Psoas muscle (tissue), 8 donors: ENCODE measurements around the gene NLRC5. TPM values are rescaled to one million over a fixed set of nuclear protein-coding genes. Genes with fewer than 3 reads are reported as not detected.

ENCODE experiments used
- ATAC-seq, 4 donors: fragments of 200-7000 bp; cut with Tn5 transposase; one replicate each; pipeline ENCODE4 v1.9.1; 2020; ENCODE audit warnings: moderate library complexity in 3 of 4, mild to moderate bottlenecking in 2 of 4
- DNase-seq, 2 donors: peaks; one replicate each; pipeline ENCODE4 v3.0.0-alpha.2; 2020
- H3K27ac ChIP-seq: fragments of 200-600 bp; one replicate; pipeline ENCODE4 v1.8.0; 2022
- H3K27me3 ChIP-seq, 3 donors: fragments of 200-600 bp in 1 of 3; one replicate each; pipeline versions ENCODE4 v1.6.1 to v1.8.0; 2013 to 2022; ENCODE audit warnings: low read length in 2 of 3, mild to moderate bottlenecking in 2 of 3, moderate library complexity in 1 of 3; ENCODE audit not compliant: insufficient read depth in 3 of 3
- H3K36me3 ChIP-seq, 2 donors: fragments of 200-600 bp in 1 of 2; one replicate each; pipeline versions ENCODE4 v1.6.1 to v1.8.0; 2013 to 2022; ENCODE audit warnings: low read depth in 1 of 2, mild to moderate bottlenecking in 1 of 2, moderate library complexity in 1 of 2; ENCODE audit not compliant: insufficient read depth in 1 of 2
- H3K4me1 ChIP-seq: fragments of 200-600 bp; one replicate; pipeline ENCODE4 v1.8.0; 2022
- H3K4me3 ChIP-seq: fragments of 200-600 bp; one replicate; pipeline ENCODE4 v1.8.0; 2022; ENCODE audit warnings: mild to moderate bottlenecking
- H3K9me3 ChIP-seq: fragments of 200-600 bp; one replicate; pipeline ENCODE4 v1.8.0; 2022
- CTCF ChIP-seq: fragments of 200-600 bp; IDR thresholded peaks from one replicate; pipeline ENCODE4 v1.8.0; 2022; ENCODE audit warnings: antibody characterized with exemption
- WGBS, 3 donors: extraction: QIAGEN DNeasy Blood & Tissue Kit; methylation state at CpG; one replicate each; pipeline versions ENCODE4 v1.1.6 to v1.1.7; 2013; 5-methylcytosine and 5-hydroxymethylcytosine counted together
- intact Hi-C, 2 donors: fragments of 100-400 bp; cut with DNase I; formaldehyde crosslinking; loops; one replicate each; pipeline versions ENCODE4 v1.11.0 to v1.14.2; 2022
- polyA plus RNA-seq, 3 donors: library from polyadenylated mRNA; stranded (reverse); fragments of 200-250 nt; gene quantifications; one replicate each; pipeline ENCODE4 v1.2.3, GENCODE V29; 2013
- total RNA-seq, 4 donors: library from RNA; stranded (reverse); fragmentation: NEBNext Ultra II Directional in 2 of 4; extraction: Animal tissue kit (Norgen Biotek cat#: 25700) in 2 of 4; gene quantifications; one replicate each; pipeline versions ENCODE4 v1.2.1 to v1.2.4, GENCODE V29; 2021 to 2023
- donor health status: healthy with polysubstance abuse.
- donor health status: DM: no; HTN: no; CAD: no; lungs with moderate emphysema.
- donor health status: Bipolar disorder and iron deficiency.
- donor health status: healthy.
- donor health status: DM: yes; HTN: yes; CAD: no.
- donor health status: DM: no; HTN: no; CAD: no.
- donor health status: DM: no; HTN: no; CAD: no.
- donor health status: DM: yes; HTN: yes; CAD: no.

The NLRC5 gene
- total and polyA plus RNA-seq, 7 donors: 2.3 to 13.6 (median 6.4) TPM

GRCh38 chr16:57092786-57093411, 103.5 kb downstream of the NLRC5 start:
- TF ChIP-seq CTCF: peak; percentile 62
- DNase-seq (peak; percentile 55 to 76), ATAC-seq (peak; percentile 64 to 80 (median 69))
- H3K9me3 ChIP-seq: no peaks in the 10 kb centered on the region
- intact Hi-C loops: loop anchor here in 1 of 2 donors (10.0 kb wide), 1 partner anchor 52 kb away; no protein-coding TSS in a partner anchor
- no peaks in the 10 kb centered on the region for H3K36me3 ChIP-seq
- WGBS, 3 donors: 0 to 2% (median 0%) methylated on average over 15 to 53 of the region's 53 CpGs
- no peaks in the 10 kb centered on the region for H3K27me3 ChIP-seq
- peaks cover 5% of the 10 kb centered on the region for H3K4me1 ChIP-seq
- peak overlapping the region; percentile 75 for H3K27ac ChIP-seq
- H3K4me3 ChIP-seq: peak overlapping the region; percentile 81

- H3K9me3 ChIP-seq: no peaks in the 10 kb centered on the region
- ATAC-seq: no peak
- H3K36me3 ChIP-seq: no peaks in the 10 kb centered on the region
- no peaks in the 10 kb centered on the region for H3K27me3 ChIP-seq
- peaks cover 5% of the 10 kb centered on the region for H3K4me1 ChIP-seq
- H3K27ac ChIP-seq: no peak overlapping the region
- intact Hi-C loops: loop anchor here in 1 of 2 donors (10.0 kb wide), 1 partner anchor 51 kb away; no protein-coding TSS in a partner anchor
- TF ChIP-seq CTCF: no peak
- 63 to 76% (median 73%) methylated on average over 18 of the region's 18 CpGs for WGBS, 3 donors
- no peak for DNase-seq
- H3K4me3 ChIP-seq: peak overlapping the region; percentile 81
Measured at GRCh38 chr16:57093666-57094564, 104.6 kb downstream of the NLRC5 start.

GRCh38 chr16:57094911-57095310, 105.6 kb downstream of the NLRC5 start:
- DNase-seq (no peak), ATAC-seq (no peak)
- intact Hi-C loops: loop anchor here in 1 of 2 donors (10.0 kb wide), 1 partner anchor 50 kb away; no protein-coding TSS in a partner anchor
- no peaks in the 10 kb centered on the region for H3K36me3 ChIP-seq
- no peaks in the 10 kb centered on the region for H3K9me3 ChIP-seq
- peaks cover 5% of the 10 kb centered on the region for H3K4me1 ChIP-seq
- no peak overlapping the region for H3K4me3 ChIP-seq
- H3K27me3 ChIP-seq: no peaks in the 10 kb centered on the region
- no peak overlapping the region for H3K27ac ChIP-seq
- WGBS, 3 donors: 75 to 92% (median 79%) methylated on average over 5 of the region's 5 CpGs
- TF ChIP-seq CTCF: no peak

- H3K4me3 ChIP-seq: no peak overlapping the region
- H3K36me3 ChIP-seq: no peaks in the 10 kb centered on the region
- intact Hi-C loops: loop anchor here in 1 of 2 donors (10.0 kb wide), 1 partner anchor 49 kb away; no protein-coding TSS in a partner anchor
- DNase-seq: no peak
- no peak overlapping the region for H3K27ac ChIP-seq
- TF ChIP-seq CTCF: no peak
- peaks cover 5% of the 10 kb centered on the region for H3K4me1 ChIP-seq
- 90 to 99% (median 97%) methylated on average over 3 of the region's 3 CpGs for WGBS, 3 donors
- ATAC-seq: no peak
- H3K9me3 ChIP-seq: no peaks in the 10 kb centered on the region
- no peaks in the 10 kb centered on the region for H3K27me3 ChIP-seq
Measured at GRCh38 chr16:57096192-57096591, 106.8 kb downstream of the NLRC5 start.
